Upper lobe of left lung (tissue), 4 donors: ENCODE measurements around the gene CDC25A.

Experiments
- CTCF ChIP-seq, 6 experiments: fragments of 450-650 bp in 4 of 6; fragments of 200-600 bp in 2 of 6; sonication (generic) in 2 of 6; IDR thresholded peaks; one replicate each; pipeline ENCODE4 v1.5.1; 2016 to 2019; ENCODE audit warnings: antibody characterized with exemption in 6 of 6
- POLR2A ChIP-seq, 4 donors: fragments of 450-650 bp; IDR thresholded peaks; one replicate each; pipeline ENCODE4 v1.5.1; 2016 to 2017; ENCODE audit warnings: antibody characterized with exemption in 4 of 4, mild to moderate bottlenecking in 2 of 4
- POLR2AphosphoS5 ChIP-seq, 2 donors: sonication (generic); formaldehyde crosslinking; IDR thresholded peaks; one replicate each; pipeline ENCODE4 v1.5.1; 2017; ENCODE audit warnings: antibody characterized with exemption in 2 of 2

DNA sequence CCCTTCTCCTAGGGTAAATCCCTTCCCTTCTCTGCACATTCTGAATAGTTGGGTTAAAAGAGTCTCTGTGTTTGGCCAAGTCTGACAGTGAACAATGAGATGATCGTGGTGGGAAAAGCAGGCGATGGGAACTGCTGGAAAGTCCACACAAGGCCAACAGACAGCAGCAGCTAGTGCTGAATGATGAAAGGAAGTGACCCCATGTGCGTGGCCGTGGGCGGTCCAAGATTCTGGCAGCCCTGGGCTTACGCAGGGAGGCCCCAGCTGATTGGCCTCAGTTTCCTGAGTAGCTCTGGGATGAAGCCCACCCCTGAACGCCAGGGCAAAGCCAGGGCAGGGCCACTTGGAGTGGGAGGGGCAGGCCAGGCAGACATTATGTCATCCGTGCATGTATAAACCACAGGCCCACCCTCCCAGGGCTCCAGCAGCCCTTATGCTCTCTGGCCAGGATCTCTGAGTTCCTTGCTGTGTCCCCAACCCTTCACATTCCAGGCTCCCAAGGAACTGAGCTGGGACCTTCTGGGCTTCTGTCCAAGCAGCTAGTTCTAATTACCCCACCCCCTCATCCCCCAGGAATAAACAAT is 57.8 kb downstream of the CDC25A start:
- TF ChIP-seq CTCF (IDR thresholded peaks at IDR 0.05) (no peak), POLR2A (IDR thresholded peaks at IDR 0.05) (no peak), POLR2AphosphoS5 (IDR thresholded peaks at IDR 0.05) (peak in 1 of 2 donors; percentile 50)
